CD14-positive monocyte (primary cell): Measurements from ENCODE around the gene GAS1. TPM values are rescaled to one million over a fixed set of nuclear protein-coding genes. Genes with fewer than 3 reads are reported as not detected.

Experiments
- DNase-seq, 3 donors: peaks; one replicate each; pipeline ENCODE4 v3.0.0-alpha.2; 2011 to 2022
- H2AFZ ChIP-seq: 2 replicates; pipeline ENCODE4 v1.6.0; 2012; ENCODE audit warnings: mild to moderate bottlenecking, low read depth, low read length, inconsistent platforms; ENCODE audit not compliant: insufficient read depth, poor library complexity, severe bottlenecking
- H3K27ac ChIP-seq, 2 donors: 1 replicate in 1 of 2; 2 replicates in 1 of 2; pipeline ENCODE4 v1.5.1; 2012 to 2013; ENCODE audit warnings: low read length in 2 of 2, control low read depth in 1 of 2, inconsistent platforms in 1 of 2, low read depth in 1 of 2, mild to moderate bottlenecking in 1 of 2
- H3K27me3 ChIP-seq, 2 donors: one replicate each; pipeline versions ENCODE4 v1.6.0 to v1.6.1; 2011 to 2013; ENCODE audit warnings: low read length in 2 of 2; ENCODE audit not compliant: control insufficient read depth in 2 of 2, insufficient read depth in 2 of 2
- H3K36me3 ChIP-seq, 2 donors: replicated peaks in 1 of 2; 1 replicate in 1 of 2; 2 replicates in 1 of 2; pipeline versions ENCODE4 v1.5.1 to v1.6.1; 2012 to 2013; ENCODE audit warnings: low read length in 2 of 2, control low read depth in 1 of 2, inconsistent platforms in 1 of 2, mild to moderate bottlenecking in 1 of 2; ENCODE audit not compliant: insufficient read depth in 2 of 2, control insufficient read depth in 1 of 2
- H3K4me1 ChIP-seq, 2 donors: 1 replicate in 1 of 2; 2 replicates in 1 of 2; pipeline versions ENCODE4 v1.5.1 to v1.6.1; 2012 to 2013; ENCODE audit warnings: low read length in 2 of 2, control low read depth in 1 of 2, inconsistent platforms in 1 of 2, mild to moderate bottlenecking in 1 of 2, moderate library complexity in 1 of 2; ENCODE audit not compliant: insufficient read depth in 2 of 2, control insufficient read depth in 1 of 2
- H3K4me2 ChIP-seq: replicated peaks from 2 replicates; pipeline ENCODE3; 2012; ENCODE audit warnings: low read length, moderate library complexity, mild to moderate bottlenecking; ENCODE audit not compliant: poor library complexity, severe bottlenecking; ENCODE audit errors: extremely low read depth
- H3K4me3 ChIP-seq, 3 experiments: fragments of 200-600 bp in 1 of 3; sonication (generic) in 1 of 3; replicated peaks in 1 of 3; 1 replicate in 2 of 3; 2 replicates in 1 of 3; pipeline ENCODE4 v1.5.1; 2011 to 2013; ENCODE audit warnings: low read length in 3 of 3, mild to moderate bottlenecking in 3 of 3, control low read depth in 2 of 3, low read depth in 2 of 3, inconsistent platforms in 1 of 3, moderate library complexity in 1 of 3
- H3K79me2 ChIP-seq: 2 replicates; pipeline ENCODE4 v1.6.0; 2012; ENCODE audit warnings: mild to moderate bottlenecking, control low read depth, inconsistent platforms, low read length, moderate library complexity; ENCODE audit not compliant: insufficient read depth
- H3K9ac ChIP-seq: 2 replicates; pipeline ENCODE4 v1.6.0; 2017; ENCODE audit warnings: low read length, mild to moderate bottlenecking; ENCODE audit not compliant: insufficient read depth, poor library complexity, severe bottlenecking
- H3K9me3 ChIP-seq, 2 donors: replicated peaks in 1 of 2; 1 replicate in 1 of 2; 2 replicates in 1 of 2; pipeline versions ENCODE4 v1.5.1 to v1.6.1; 2012 to 2013; ENCODE audit warnings: low read length in 2 of 2, control low read depth in 1 of 2; ENCODE audit not compliant: control insufficient read depth in 1 of 2, insufficient read depth in 1 of 2
- H4K20me1 ChIP-seq: 2 replicates; pipeline ENCODE4 v1.6.0; 2012; ENCODE audit warnings: mild to moderate bottlenecking, low read length, control low read depth, moderate library complexity; ENCODE audit not compliant: insufficient read depth
- H3K27ac Mint-ChIP-seq, 7 donors: one replicate each; pipeline ENCODE4 v1.8.0; 2020; ENCODE audit warnings: mild to moderate bottlenecking in 7 of 7, mixed read lengths in 7 of 7, moderate library complexity in 6 of 7, inconsistent platforms in 2 of 7
- H3K27me3 Mint-ChIP-seq, 3 donors: one replicate each; pipeline ENCODE4 v1.8.0; 2021 to 2022; ENCODE audit warnings: low read depth in 3 of 3, mild to moderate bottlenecking in 3 of 3, mixed read lengths in 3 of 3, moderate library complexity in 3 of 3, inconsistent platforms in 1 of 3
- H3K36me3 Mint-ChIP-seq, 2 donors: one replicate each; pipeline ENCODE4 v1.8.0; 2020; ENCODE audit warnings: mixed read lengths in 2 of 2, inconsistent platforms in 1 of 2, mild to moderate bottlenecking in 1 of 2
- H3K4me1 Mint-ChIP-seq: one replicate; pipeline ENCODE4 v1.8.0; 2020; ENCODE audit warnings: mild to moderate bottlenecking, mixed read lengths
- H3K4me3 Mint-ChIP-seq, 2 donors: one replicate each; pipeline ENCODE4 v1.8.0; 2020; ENCODE audit warnings: mild to moderate bottlenecking in 2 of 2, mixed read lengths in 2 of 2, moderate library complexity in 1 of 2
- H3K9me3 Mint-ChIP-seq, 7 donors: one replicate each; pipeline ENCODE4 v1.8.0; 2020 to 2022; ENCODE audit warnings: mixed read lengths in 7 of 7, mild to moderate bottlenecking in 6 of 7, moderate library complexity in 6 of 7, inconsistent platforms in 2 of 7
- CTCF ChIP-seq: fragments of 200-600 bp; IDR thresholded peaks from one replicate; pipeline ENCODE4 v1.8.0; 2022; ENCODE audit warnings: antibody characterized with exemption, mild to moderate bottlenecking
- WGBS: methylation state at CpG from one replicate; pipeline ENCODE4 v1.1.5; 2013; ENCODE audit warnings: missing lambda C conversion rate; ENCODE audit not compliant: insufficient coverage; 5-methylcytosine and 5-hydroxymethylcytosine counted together
- intact Hi-C, 2 donors: fragments of 100-400 bp; cut with micrococcal nuclease; formaldehyde crosslinking; loops; one replicate each; pipeline versions ENCODE4 v1.15.0 to v1.15.1; 2023
- polyA plus RNA-seq, 3 donors: library from polyadenylated mRNA; depleted of rRNA in 1 of 3; unstranded in 2 of 3; stranded (reverse) in 1 of 3; fragments of 300-500 nt in 2 of 3; fragments of >200 nt in 1 of 3; fragmentation: Illumina TruSeq in 2 of 3; gene quantifications; 1 replicate in 2 of 3; 2 replicates in 1 of 3; pipeline ENCODE4 v1.2.3, GENCODE V29; 2012 to 2021

Gene GAS1
- polyA plus RNA-seq, 3 donors = 0.12 to 0.20 (median 0.18) TPM

DNA sequence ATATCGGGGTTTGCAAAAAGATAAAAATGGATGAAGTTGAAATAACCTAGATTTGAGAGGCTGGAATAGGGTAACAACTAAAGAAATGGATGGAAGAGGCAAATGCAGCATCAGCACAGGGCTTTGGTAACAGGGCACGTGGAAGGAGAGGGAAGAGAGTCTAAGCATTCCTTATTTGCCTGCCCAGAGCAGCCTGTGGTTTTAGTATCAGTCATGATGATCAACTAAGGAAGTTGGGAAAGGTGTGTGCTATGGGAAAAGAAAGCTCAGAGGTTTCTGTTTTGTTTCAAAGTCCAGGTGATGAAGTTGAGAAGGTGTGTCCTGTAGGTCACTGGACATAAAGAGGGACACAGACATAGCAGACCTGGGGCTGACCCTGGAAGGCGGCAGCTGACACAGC lies 28.8 kb downstream of the GAS1 start:
- H3K27ac Mint-ChIP-seq = no peak overlapping the region
- H3K36me3 ChIP-seq = no peaks in the 10 kb centered on the region
- H3K4me1 Mint-ChIP-seq = no peaks in the 10 kb centered on the region
- no peak overlapping the region for H3K4me3 ChIP-seq
- WGBS = no CpG with 5 or more reads among the region's 3 CpGs
- H3K79me2 ChIP-seq = no peaks in the 10 kb centered on the region
- H3K4me3 Mint-ChIP-seq = no peak overlapping the region
- intact Hi-C loops = no loop called here
- TF ChIP-seq CTCF = no peak
- no peaks in the 10 kb centered on the region for H3K36me3 Mint-ChIP-seq
- no peak overlapping the region for H3K9ac ChIP-seq
- peaks cover 0 to 5% (median 4%) of the 10 kb centered on the region in 3 donors for H3K27me3 Mint-ChIP-seq
- H2AFZ ChIP-seq = no peak overlapping the region
- H3K4me2 ChIP-seq = no peak overlapping the region
- no peak overlapping the region for H3K27ac ChIP-seq
- H3K4me1 ChIP-seq = no peaks in the 10 kb centered on the region
- H3K27me3 ChIP-seq = no peaks in the 10 kb centered on the region
- DNase-seq = no peak
- H3K9me3 ChIP-seq = no peaks in the 10 kb centered on the region
- H4K20me1 ChIP-seq = no peaks in the 10 kb centered on the region
- peaks cover 0 to 3% (median 0%) of the 10 kb centered on the region in 7 donors for H3K9me3 Mint-ChIP-seq

DNA sequence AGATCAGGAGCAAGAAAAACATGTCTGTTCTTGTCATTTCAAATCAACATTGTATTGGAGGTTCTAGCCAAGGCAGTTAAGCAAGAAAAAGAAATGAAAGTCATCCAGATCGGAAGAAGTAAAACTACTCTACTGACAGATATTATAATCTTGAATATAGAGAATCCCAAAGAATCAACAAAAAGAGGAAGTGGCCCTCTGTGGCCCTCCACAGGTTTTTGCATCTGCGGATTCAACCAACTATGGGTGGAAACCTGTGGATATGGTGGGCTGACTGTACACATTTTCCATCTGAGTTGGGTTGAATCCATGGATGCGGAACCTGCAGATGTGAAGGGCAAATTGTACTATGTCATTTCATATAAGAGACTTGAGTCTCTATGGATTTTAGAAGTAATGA lies 35.1 kb downstream of the GAS1 start:
- no peaks in the 10 kb centered on the region for H3K36me3 Mint-ChIP-seq
- H3K4me3 Mint-ChIP-seq = no peak overlapping the region
- peaks cover 0 to 10% (median 7%) of the 10 kb centered on the region in 7 donors for H3K9me3 Mint-ChIP-seq
- no peak overlapping the region for H3K27ac Mint-ChIP-seq
- Histone ChIP-seq H3K4me2 (no peak overlapping the region), H3K4me1 (no peaks in the 10 kb centered on the region), H3K27me3 (no peaks in the 10 kb centered on the region), H3K79me2 (no peaks in the 10 kb centered on the region), H3K27ac (no peak overlapping the region), H3K36me3 (no peaks in the 10 kb centered on the region), H3K9ac (no peak overlapping the region), H3K4me3 (no peak overlapping the region), H3K9me3 (peaks cover 0 to 5% of the 10 kb centered on the region in 2 donors), H4K20me1 (no peaks in the 10 kb centered on the region), H2AFZ (no peak overlapping the region)
- no peak for DNase-seq
- no peaks in the 10 kb centered on the region for H3K4me1 Mint-ChIP-seq
- intact Hi-C loops = no loop called here
- WGBS = 100% methylated on average over 1 of the region's 3 CpGs
- H3K27me3 Mint-ChIP-seq = peaks cover 1 to 6% (median 6%) of the 10 kb centered on the region in 3 donors
- no peak for TF ChIP-seq CTCF
